GM13976 (cell line): Measurements from ENCODE around the gene IGF2BP3.

Source experiments
- DNase-seq: peaks from one replicate; pipeline ENCODE4 v3.0.0; 2012; ENCODE audit warnings: low spot score
- in situ Hi-C: fragments of 300-500 bp; cut with MboI; formaldehyde crosslinking; loops from one replicate; pipeline ENCODE4 v1.12.0; 2022; ENCODE audit warnings: low sequenced_read_pairs, mixed read lengths, inconsistent platforms; ENCODE audit not compliant: unreplicated experiment
- TF ChIP-seq, protein P1 (sequence below): IDR thresholded peaks from 2 replicates; pipeline ENCODE4 v1.5.1; 2012; ENCODE audit warnings: borderline replicate concordance, mild to moderate bottlenecking; ENCODE audit not compliant: insufficient read depth; ENCODE audit errors: extremely low read depth, missing control alignments, control extremely low read depth

IGF2BP3 gene

DNA sequence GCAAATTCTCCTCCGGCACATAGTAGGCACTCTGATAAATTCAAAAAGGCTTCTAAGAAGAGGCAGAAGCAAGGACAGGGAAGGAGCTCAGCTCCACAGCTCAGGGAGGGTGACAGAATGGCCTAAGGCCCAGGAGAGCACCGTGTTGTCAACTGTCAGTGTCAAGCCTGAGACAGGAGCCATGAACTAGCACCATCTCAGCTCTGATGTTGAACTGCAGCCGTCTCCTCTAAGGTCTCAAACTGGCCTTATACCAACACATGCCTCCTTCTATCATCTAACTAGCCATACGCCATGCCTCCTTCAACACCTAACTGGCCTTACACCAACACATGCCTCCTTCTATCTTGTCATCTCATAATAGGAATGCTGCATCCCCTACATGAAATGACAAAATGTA is 73.0 kb downstream of the IGF2BP3 start:
- TF ChIP-seq, protein P1, sequence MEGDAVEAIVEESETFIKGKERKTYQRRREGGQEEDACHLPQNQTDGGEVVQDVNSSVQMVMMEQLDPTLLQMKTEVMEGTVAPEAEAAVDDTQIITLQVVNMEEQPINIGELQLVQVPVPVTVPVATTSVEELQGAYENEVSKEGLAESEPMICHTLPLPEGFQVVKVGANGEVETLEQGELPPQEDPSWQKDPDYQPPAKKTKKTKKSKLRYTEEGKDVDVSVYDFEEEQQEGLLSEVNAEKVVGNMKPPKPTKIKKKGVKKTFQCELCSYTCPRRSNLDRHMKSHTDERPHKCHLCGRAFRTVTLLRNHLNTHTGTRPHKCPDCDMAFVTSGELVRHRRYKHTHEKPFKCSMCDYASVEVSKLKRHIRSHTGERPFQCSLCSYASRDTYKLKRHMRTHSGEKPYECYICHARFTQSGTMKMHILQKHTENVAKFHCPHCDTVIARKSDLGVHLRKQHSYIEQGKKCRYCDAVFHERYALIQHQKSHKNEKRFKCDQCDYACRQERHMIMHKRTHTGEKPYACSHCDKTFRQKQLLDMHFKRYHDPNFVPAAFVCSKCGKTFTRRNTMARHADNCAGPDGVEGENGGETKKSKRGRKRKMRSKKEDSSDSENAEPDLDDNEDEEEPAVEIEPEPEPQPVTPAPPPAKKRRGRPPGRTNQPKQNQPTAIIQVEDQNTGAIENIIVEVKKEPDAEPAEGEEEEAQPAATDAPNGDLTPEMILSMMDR, result no peak
- in situ Hi-C loops, result no loop called here
- no peak for DNase-seq

DNA sequence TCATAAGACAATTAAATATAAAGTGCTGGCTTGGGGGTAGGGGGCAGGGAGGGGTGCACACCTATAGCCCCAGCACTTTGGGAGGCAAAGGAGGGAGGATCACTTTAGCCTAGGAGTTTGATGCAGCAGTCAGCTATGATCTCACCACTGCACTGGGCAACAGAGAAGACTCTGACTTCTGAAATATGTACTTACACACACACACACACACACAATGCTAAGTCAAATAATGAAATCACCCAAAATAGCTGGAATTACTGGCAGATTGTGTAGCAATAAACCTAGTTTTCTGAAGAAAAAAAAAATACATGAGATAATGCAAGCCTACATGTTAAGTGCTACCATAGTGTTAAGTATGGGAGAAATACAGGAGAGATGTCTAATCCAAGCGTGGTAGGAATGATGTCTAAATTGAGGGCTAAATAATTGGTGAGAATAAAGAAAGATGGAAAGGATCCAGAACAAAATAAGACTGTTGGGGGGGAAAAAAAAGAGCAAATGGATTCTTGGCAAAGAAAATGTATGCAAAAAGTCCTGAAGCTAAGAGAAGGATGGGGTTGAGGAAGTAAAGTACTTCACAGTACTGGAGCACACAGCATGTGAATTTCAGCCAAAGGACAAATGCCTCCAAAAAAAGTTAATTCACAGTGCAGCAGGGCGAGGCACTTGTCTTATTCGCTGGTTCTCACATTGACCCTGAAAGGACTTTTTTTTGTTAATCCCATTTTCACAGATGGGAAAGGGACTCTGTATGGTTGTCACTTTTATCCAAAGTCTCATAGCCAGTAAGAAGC is 73.9 kb downstream of the IGF2BP3 start:
- TF ChIP-seq, protein P1, result no peak
- in situ Hi-C loops, result no loop called here
- no peak for DNase-seq

DNA sequence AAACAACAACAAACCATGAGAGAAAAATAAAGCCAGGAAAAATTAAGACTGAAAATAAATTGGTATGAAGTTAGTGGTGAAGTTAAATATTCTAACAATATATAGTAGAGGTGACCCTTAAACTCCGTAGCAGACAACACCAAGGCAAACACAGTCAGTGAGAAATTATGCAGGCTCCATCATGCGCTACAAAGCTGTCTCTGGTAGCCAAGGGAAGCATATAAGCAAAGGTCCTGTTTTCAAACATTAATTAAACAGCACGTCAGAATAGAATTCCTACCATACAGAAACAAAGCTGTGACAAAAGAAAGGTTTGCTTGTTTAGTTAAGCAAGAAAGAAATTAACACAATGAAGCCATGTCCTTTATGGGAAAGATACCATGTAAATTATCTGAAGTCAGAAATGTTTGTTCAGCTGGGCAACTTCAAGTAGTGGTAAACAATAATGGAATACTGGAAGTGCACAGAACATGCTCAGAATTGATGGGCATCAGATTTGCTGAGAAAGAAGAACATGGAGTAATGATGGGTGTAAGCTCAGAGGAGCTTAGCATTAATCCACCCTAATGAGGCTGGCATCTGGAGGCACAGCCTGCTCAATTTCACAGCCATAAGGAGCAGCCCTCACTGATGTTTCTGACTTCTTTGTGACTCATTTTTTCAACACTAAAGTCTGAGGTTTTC is 75.7 kb downstream of the IGF2BP3 start:
- TF ChIP-seq, protein P1, result no peak
- no peak for DNase-seq
- in situ Hi-C loops, result no loop called here

DNA sequence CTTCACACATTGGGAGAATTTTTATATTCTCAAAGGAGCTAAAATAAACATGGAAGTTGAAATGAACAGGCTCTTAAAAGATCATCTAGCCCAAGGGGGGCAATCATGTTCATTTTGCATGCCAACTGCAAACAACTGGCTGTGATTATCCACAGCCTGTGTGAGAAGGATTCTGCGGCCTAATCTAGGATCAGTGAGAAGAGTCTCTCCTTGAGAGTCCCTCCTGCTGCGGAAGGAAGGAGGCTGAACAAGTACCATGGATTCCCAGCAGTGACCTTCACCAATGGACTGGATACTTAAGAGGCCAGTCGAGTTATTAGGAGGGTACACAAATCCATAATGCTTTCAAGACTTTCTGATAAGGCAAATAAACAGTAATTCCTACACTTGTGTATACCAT is 76.7 kb downstream of the IGF2BP3 start:
- in situ Hi-C loops, result no loop called here
- TF ChIP-seq, protein P1, result no peak
- DNase-seq, result no peak

DNA sequence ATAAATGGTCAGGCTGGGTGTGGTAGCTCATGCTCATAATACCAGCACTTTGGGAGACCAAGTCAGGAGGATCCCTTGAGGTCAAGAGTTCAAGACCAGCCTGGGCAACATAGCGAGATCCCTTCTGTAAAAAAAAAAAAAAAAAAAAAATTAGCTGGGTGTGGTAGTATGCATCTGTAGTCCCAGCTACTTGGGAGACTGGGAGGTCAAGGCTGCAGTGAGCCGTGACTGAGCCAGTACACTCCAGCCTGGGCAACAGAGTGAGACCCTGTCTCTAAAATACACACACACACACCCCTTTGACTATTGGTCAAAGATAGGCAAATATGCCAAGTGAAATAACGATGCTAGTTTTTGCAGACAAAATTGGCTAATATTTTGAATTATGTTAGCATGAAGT is 80.6 kb downstream of the IGF2BP3 start:
- TF ChIP-seq, protein P1, result no peak
- in situ Hi-C loops, result no loop called here
- no peak for DNase-seq

DNA sequence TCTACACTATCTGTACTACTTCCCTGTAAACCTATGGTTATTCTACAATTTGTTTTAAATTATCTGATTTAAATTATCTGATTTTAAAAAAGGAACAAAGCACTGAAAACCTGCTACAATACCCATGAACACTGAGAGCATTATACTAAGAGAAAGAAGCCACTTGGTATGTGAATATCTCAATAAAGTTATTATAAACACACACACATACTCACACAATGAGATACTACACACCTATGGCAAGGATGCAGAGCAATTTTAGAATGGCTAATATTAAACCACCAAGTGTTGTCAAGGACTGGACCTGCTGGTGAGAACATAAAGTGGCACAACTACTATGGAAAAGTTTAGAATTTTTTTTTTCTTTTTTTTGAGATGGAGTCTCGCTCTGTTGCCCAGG is 82.7 kb downstream of the IGF2BP3 start:
- TF ChIP-seq, protein P1, result no peak
- in situ Hi-C loops, result no loop called here
- no peak for DNase-seq
